ENCODE data around the gene NUP210L.
"Not testable (repeated sequence)": the region's sequence is repeated elsewhere in the genome, so short reads cannot be mapped to it uniquely, and the experiment has no call there.

Gene NUP210L

DNA sequence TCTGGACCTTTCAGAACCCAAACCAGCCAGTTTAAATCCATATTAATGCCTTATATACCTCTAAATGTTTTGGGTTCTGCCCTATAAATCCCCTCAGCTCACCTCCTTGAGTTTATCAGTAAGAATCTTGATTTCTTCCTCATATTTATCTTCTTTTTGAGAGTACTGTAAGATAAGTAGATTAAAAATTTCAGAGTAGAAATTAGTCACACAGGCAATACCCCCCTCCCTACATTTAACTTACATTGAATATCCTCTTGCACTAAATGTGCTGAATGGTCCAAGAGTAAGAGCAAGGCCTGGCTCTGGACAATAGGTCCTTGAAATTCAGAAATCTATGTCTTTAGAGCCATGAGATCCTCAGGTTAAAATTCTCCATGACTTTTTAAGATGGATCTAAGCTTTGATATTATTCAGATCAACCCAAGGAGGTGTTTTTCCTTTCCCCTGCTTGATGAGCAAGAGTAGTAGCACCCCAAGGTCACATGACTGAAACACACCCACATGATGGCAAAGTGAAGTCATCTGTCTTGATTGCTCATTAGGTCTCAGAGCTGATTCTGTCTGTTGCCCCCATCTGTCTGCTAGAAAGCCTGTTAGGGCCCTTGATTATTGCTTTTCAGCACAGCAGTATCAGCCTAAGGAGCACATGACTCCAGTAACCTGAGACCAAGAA, 15.8 kb upstream of the NUP210L start:
- DNase-seq (ENCODE audit: low read depth) = no peak

DNA sequence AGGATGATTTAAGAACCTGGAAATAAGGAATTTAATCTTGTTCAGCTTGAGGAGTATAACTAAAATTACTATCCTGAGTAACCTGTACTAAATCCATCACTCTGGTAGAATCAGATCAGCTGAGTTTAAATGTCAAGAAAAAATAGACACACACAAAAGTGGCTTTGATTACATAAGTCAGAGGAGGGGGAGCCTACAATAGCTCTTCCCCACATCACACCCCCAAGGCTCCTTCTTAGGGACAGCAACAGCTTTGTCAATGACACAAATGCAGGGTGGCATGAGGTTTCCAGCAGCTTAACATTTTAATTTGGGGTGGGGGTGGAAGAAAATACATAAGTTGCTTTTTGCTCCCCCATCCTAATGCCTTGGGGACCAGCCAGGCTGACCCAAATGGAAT, 12.6 kb upstream of the NUP210L start:
- no peak for DNase-seq (ENCODE audit: low read depth)

DNA sequence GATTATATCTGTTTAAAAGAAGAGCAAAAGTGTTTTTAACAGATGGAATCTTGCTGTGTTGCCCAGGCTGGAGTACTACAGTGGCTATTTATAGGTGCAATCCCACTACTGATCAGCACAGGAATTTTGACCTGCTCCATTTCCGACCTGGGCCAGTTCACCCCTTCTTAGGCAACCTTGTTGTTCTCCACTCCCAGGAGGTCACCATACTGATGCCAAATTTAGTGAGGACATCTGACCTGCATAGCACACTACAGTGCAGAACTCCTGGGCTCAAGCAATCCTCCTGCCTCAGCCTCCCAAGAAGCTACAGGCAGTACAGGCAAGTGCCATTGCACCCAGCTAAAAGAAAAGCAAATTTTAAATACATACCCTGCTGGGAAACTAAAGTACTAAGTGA, 11.3 kb upstream of the NUP210L start:
- DNase-seq (ENCODE audit: low read depth) = no peak

DNA sequence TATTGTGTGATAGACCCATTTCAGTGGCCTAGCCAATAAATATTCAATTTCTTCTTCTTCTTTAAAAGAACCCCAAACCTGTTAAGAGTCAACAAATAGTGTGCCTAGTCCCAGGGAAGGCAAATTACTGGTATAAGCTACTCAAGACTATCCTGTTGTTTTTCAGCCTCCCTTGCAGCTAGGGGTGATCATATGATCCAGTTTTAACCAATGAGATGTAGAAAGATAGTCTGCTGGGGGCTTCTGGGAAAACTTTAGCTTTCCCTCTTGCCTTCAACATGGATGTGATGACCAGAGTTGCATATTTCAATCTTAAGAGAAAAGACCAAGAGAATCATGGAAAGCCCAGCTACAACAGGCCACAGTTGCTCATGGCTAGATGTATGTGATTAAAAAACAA, 4.7 kb upstream of the NUP210L start:
- DNase-seq (ENCODE audit: low read depth) = no peak

DNA sequence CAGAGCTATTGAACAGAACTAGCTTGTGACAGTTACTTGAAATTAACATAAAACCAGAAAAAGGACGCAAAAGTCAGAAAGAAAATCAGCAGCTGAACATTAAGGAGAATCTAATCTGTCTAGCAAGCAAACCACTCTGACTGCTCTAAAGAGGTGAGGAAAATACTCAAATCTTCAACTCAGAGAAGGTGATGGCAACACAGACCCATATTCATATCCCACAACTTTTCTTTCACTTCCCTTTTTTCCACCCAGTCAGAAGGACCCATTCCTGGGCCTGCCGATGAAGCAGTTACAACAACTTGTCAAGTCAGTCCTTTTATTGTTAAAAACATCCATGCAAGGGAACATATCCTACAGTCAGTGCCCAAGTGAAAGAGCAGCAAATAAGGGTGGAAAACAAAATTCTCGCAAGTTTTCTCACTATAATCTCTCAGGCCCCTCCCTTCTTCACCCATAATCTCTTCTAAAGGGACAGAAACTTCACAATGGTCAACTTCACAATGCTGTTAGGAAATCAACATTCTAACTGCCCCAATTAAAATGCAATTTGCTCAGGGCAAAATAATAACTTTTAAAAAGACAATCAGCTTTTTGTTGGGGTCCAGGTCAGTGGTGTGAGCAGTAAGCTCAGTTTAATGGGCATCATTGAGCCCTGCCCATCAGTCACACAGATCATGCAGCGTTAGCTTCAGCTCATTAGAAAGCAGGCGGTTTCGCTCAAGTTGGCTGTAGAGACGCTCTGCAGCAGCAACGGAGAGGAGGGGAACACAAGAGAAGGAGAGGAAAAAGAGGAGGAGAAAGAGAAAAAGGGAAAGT, 3.6 kb upstream of the NUP210L start:
- no peak for DNase-seq (ENCODE audit: low read depth)

DNA sequence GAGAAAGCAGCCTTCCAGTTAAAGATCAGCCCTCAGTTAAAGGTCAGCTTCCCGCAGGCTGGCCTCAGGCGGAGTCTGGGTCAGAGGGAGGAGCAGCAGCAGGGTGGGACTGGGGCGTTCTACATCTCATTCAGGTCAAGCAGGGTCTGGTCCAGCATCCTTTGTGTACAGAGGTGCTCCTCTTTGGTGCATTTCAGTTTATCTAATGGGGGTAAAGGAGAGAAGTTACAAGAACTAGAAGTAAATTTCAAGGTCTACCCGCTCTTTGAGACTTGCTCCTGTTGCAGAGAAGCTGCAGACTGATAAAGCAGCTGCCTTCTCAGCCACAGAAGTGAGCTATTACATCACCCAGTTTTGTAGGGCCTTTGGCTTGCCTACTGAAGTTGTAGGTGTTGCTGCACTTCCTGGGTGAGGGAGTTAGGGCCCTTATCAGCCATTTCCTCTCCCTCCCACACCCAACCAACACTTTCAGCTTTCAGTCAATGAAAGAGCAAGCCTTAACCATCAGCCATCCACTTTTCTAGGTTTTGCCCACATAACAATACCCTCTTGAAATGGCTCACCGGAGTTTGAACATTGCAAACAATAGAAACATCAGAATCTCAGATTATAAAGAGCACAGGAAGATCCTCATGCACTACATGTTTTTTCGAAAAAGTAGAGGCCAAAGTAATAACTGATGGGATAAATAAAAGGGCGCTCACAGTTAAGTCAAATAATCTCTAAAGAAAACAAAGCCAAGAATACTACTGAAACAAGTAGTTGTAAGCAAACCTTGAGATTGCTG, 2.8 kb upstream of the NUP210L start:
- no peak for DNase-seq (ENCODE audit: low read depth)

DNA sequence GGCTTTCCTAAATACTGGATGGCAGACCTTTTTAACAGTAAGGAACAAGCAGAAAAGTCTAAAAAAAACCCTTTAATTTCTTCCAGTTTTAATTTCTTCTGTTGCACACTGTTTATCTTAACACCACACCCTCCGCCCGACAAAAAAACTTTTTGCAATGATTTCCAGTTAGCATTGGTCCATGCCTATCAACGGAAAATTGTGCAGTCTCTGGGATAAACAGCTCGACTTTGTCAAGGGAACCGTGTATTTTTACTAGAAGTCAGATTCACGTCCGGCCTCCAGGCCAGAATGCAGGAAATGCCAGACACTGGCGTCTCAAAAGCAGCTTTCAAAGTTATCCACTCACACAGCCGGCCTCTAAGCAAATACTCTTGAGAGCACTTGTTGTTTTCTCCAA, 378 bp upstream of the NUP210L start:
- DNase-seq (ENCODE audit: low read depth) = peak; percentile 77

DNA sequence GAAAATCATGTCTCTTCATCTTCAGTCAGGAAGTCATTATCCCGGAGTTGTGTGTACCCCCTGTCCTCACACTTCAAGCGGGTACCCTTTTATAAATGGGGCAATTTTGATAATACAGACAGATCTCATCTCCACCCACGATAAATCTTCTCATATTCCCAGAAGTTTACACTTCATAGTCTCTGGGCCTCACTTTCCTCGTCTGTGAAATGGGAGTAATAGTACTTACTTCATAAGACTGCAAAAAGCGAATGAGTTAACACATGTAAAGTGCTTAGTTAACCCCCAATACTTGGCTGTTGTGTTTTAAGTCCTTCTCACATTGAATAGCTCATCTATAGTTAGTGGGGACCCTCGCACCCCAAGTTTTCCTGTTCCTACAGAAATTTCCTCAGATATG, 820 bp downstream of the NUP210L start:
- DNase-seq (ENCODE audit: low read depth) = no peak

DNA sequence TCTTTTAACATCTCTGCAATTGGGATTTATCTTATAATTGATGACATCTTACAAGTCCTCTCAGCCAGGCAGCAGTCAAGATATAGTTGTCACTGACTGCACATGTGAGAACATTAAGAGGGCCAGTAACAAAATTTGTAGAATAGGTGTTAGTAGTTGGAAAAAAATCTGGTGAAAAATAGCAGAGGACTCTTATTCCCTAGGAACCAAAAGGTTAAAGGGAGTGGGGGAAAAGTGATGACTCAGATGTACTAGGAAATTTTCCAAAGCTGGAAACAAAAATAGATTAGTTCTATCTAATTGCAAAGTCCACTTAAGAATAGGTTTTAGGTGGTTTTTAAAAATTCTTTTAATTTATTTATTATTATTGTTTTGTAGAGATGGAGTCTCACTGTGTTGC, 3.6 kb downstream of the NUP210L start:
- peak; percentile 44 for DNase-seq (ENCODE audit: low read depth)

DNA sequence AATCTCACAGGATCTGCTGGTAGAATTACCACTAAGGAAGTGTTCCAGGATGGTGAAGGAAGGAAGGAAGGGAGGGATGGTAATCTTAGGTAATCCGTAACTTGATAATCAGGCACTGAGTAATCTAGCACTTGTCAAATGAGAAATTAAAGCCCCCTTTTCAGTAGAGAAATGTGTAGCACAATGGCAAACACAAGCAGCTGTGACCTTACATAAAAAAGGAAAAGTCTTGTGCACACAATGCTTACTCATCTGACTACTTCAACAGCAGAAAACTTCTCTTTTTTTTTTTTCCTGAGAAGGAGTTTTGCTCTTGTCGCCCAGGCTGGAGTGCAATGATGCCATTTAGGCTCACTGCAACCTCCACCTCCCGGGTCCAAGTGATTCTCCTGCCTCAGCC, 6.1 kb downstream of the NUP210L start:
- peak; percentile 4 for DNase-seq (ENCODE audit: low read depth)

DNA sequence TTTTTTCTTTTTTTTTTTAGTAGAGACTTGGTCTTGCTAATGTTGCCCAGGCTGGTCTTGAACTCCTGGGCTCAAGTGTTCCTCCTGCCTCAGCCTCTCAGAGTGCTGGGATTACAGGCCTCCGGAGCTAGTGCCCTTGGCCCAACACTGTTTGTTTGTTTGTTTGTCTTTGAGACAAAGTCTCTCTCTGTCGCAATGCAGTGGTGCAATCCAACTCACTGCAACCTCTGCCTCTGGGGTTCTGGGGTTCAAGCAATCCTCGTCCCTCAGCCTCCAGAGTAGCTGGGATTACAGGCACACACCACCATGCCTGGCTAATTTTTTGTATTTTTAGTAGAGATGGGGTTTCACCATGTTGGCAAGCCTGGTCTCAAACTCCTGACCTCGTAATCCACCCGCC, 7.4 kb downstream of the NUP210L start:
- DNase-seq (ENCODE audit: low read depth) = peak; percentile 3

DNA sequence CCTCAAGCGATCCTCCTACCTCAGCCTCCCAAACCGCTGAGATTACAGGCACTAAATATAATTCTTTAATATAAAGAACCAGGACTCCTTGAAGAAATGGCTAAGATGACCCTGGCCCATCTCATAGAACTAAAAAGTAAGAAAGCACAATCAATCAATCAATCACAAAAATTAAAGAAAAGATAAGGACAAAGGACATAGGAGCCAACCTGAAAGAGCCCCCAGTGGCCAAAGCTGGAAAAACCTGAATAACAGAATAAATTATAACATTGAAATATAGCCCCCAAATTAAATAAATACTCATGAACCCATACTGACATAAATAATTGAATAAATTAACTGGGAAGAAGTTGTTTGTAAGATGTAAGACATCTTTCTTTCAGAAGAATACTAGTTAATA, 8.9 kb downstream of the NUP210L start:
- no peak for DNase-seq (ENCODE audit: low read depth)

DNA sequence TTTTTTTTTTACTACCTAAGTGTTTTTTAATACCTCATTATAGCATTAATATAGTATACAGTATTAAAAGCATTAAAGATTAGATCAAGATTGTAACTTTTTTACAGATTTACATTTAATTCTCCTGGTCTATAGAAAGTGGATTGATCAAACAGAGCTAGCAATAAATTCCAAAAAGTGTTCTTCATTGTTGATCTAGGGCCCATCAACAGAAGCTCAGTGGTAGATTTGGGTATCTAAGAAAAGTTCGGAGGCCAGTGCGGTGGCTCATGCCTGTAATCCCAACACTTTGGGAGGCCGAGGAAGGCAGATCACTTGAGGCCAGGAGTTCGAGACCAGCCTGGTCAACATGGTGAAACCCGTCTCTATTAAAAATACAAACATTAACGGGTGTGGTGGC, 12.5 kb downstream of the NUP210L start:
- no peak for DNase-seq (ENCODE audit: low read depth)

DNA sequence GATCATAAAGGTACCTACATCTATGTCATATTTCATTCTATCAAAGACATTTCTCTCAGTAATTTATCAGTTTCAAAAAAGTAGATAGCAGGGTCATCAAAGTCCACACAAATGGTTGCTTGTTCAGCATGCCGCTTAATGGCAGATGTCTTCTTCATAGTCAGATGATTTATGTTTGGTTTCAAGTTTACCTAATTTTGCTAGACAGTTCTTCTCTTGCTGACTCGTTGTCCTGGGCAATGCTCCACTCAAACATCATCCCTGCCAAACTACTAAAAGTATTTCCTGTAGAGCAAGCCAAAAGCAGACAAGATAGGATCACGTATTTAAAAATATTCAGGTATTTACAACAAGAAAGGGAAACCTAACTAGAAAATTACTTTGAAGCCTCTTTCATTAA, 13.6 kb downstream of the NUP210L start:
- DNase-seq (ENCODE audit: low read depth) = peak; percentile 59

DNA sequence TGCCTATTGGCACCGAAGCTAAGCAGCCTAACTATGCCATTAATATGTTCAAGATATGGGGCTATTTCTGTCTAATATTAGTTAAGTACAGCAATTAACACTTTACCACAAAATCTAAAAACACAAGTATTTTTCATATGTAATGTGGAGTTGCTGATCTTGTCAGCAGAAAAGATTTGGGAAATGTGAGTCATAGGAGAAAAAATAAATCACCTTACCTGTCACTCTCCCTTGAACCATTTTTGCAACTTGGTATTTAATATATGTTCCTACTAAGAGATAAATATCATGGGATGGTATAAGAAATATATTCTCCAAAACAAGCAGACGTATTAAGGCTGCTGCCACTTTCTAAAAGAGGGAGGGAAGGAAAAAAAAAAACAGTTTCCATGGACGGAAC, 17.0 kb downstream of the NUP210L start:
- DNase-seq (ENCODE audit: low read depth) = no peak

DNA sequence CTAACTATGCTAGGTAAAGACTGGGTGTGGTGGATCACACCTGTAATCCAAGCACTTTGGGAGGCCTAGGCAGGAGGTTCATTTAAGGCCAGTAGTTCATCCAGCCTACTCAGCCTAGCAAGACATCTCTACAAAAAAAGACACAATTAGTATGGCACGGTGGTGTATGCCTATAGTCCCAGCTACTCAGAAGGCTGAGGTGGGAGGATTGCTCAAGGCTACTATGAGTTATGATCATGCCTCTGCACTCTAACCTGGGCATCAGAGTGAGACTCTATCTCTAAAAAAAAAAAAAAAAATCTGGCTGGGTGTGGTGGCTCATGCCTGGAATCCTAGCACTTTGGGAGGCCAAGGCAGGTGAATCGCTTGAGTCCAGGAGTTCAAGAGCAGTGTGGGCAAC, 21.6 kb downstream of the NUP210L start:
- DNase-seq (ENCODE audit: low read depth) = no peak

DNA sequence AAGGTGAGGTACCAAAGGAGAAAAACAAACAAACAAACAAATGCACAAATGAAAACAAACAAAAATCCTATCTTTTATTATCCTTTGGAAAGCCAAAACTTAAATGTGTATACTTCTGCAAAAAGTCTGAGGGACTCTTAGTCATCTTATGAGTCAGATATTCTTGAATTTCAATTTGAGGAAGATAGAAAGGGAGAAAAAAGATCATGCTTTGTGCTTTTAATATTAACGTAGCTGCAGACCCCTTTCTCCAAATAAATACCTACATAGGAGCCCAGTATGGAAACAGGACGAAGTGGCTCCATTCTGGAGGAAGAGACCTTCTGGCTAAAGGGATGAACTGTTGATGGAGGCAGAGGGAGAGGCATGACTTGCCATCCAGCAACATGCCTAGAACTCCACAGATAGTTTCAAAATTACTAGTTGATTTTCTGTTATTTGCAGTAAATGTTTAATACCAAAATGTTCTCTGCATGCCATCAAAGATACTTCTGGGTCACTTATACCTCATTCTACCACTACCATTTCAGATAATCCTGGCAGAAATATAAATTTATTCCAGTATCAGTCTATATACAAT, 25.4 kb downstream of the NUP210L start:
- DNase-seq (ENCODE audit: low read depth) = no peak

DNA sequence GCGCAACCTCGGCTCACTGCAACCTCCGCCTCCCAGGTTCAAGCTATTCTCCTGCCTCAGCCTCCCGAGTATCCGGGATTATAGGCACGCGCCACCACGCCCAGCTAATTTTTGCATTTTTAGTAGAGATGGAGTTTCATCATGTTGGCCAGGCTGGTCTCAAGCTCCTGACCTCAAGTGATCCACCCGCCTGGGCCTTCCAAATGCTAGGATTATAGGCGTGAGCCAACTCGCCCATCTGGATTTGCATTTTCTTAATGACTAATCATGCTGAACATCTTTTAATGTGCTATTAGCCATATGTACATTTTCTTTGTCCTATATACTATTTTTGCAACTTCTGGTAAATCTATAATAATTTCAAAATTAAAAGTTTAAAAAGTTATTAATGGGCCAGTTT, 31.7 kb downstream of the NUP210L start:
- not testable (repeated sequence) for DNase-seq (ENCODE audit: low read depth)

DNA sequence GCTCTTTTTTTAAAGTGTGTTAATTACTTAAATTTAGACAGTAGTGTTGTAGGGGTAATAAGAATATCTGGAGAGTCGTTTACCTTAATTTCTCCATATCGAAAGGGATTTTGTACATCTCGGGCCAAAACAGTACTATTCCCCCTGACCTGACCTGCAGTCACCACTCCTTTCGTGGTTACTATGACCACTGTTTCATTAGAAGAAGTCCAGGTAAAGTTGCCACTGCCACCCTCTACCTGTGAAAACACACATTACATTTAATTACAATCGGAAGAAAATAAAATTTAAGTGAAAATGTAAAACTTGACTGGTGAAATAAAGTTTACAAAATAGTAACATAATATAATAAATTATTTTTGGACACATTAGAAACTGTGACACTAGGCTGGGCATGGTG, 37.2 kb downstream of the NUP210L start:
- DNase-seq (ENCODE audit: low read depth) = no peak

DNA sequence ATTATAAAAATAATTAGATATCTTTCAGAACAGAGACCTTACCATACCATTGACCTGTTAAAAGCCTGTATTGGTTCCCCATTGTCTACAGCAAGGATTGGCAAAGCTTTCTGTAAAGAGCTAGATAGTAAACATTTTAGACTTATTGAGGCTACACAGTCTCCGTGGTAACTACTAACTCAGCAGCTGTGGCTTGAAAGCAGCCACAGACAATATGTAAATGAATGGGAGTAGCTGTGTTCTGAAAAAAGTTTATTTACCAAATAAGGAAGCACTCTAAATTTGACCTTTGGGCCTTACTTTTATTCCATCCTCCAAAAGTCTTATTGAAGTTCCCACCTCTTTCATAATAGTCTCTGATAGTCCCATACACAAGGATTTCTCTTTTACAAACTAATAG, 39.7 kb downstream of the NUP210L start:
- no peak for DNase-seq (ENCODE audit: low read depth)

DNA sequence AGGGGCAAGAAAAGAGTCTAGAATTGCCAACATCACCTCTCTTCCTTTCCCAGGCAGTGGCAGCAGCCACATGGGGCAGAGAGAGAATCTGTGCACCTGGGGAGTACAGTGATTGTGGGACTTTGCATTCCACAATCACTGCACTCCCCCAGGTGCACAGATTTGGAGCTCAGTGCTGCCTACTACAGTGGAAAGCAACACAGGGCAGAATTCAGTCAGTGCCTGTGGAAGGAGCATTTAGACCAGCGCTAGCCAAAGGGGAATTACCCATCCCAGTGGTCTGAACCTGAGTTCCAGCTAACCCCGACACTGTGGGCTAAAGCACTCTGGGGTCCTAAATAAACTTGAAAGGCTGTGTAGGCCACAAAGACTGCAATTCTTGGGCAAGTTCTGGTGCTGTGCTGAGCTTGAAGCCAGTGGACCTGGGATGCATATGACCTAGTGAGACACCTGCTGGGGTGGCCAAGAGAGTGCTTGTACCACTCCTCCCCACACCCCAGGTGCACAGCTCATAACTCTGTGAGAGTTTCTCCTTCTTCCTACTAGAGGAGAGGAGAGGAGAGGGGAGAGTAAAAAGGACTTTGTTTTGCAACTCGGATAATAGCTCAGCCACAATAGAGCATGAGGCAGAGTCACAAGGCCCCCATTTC, 50.3 kb downstream of the NUP210L start:
- DNase-seq (ENCODE audit: low read depth) = no peak

DNA sequence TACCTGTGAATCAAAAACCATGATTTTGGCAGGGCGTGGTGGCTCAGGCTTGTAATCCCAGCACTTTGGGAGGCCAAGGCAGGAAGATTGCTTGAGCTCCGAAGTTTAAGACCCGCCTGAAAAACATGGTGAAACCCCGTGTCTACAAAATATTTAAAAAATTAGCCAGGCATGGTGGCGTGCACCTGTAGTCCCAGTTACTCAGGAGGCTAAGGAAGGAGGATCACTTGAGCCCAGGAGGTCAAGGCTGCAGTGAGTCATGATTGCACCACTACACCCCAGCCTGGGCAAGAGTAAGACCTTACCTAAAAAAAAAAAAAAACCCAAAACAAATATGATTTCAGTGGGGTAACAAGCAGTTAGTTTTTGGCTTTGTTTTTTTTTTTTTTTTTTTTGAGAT, 54.7 kb downstream of the NUP210L start:
- DNase-seq (ENCODE audit: low read depth) = not testable (repeated sequence)
